NB4 (cell line): ENCODE results near the gene TRAP1.
A peak's percentile ranks its signal among the peaks of the same experiment; 100 is the strongest.

ENCODE experiments used
- DNase-seq: peaks from one replicate; pipeline ENCODE4 v3.0.0; 2010; ENCODE audit warnings: low read depth
- H3K4me3 ChIP-seq: one replicate; pipeline ENCODE4 v1.5.1; 2011; ENCODE audit warnings: mild to moderate bottlenecking, low read depth, low read length, moderate library complexity
- MYC ChIP-seq: IDR thresholded peaks from 2 replicates; pipeline ENCODE4 v1.6.1; 2011; ENCODE audit warnings: low read depth, low read length
- POLR2A ChIP-seq: IDR thresholded peaks from 2 replicates; pipeline ENCODE4 v1.6.1; 2011; ENCODE audit warnings: mild to moderate bottlenecking; ENCODE audit not compliant: insufficient read length; ENCODE audit errors: extremely low read depth
- TF ChIP-seq, protein P1 (sequence below): IDR thresholded peaks from one replicate; pipeline ENCODE4 v1.5.1; 2012; ENCODE audit warnings: low read depth, low read length
- TF ChIP-seq, protein P2 (sequence below): IDR thresholded peaks from 2 replicates; pipeline ENCODE4 v1.6.1; 2011; ENCODE audit warnings: low read depth, low read length

TRAP1 gene

DNA sequence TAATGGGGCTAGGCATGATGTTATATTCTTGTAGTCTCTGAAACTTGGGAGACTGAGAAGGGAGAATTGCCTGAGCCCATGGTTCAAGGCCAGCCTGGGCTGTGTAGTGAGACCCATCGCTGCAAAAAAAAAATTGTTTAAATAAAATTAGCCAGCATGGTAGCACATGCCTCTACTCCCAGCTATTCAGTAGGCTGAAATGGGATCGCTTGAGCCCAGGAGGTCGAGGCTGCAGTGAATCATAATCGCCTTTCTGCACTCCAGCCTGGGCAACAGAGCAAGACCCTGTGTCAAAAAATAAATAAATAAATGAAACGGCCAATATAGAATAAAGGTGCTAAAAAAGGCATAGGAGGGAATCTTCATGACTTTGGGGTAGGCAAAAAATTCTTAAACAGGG lies 92.0 kb downstream of the TRAP1 start:
- H3K4me3 ChIP-seq: no peak overlapping the region
- TF ChIP-seq, protein P1, sequence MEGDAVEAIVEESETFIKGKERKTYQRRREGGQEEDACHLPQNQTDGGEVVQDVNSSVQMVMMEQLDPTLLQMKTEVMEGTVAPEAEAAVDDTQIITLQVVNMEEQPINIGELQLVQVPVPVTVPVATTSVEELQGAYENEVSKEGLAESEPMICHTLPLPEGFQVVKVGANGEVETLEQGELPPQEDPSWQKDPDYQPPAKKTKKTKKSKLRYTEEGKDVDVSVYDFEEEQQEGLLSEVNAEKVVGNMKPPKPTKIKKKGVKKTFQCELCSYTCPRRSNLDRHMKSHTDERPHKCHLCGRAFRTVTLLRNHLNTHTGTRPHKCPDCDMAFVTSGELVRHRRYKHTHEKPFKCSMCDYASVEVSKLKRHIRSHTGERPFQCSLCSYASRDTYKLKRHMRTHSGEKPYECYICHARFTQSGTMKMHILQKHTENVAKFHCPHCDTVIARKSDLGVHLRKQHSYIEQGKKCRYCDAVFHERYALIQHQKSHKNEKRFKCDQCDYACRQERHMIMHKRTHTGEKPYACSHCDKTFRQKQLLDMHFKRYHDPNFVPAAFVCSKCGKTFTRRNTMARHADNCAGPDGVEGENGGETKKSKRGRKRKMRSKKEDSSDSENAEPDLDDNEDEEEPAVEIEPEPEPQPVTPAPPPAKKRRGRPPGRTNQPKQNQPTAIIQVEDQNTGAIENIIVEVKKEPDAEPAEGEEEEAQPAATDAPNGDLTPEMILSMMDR: no peak
- TF ChIP-seq POLR2A (no peak), MYC (no peak)
- TF ChIP-seq, protein P2, sequence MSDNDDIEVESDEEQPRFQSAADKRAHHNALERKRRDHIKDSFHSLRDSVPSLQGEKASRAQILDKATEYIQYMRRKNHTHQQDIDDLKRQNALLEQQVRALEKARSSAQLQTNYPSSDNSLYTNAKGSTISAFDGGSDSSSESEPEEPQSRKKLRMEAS: no peak
- DNase-seq: no peak

DNA sequence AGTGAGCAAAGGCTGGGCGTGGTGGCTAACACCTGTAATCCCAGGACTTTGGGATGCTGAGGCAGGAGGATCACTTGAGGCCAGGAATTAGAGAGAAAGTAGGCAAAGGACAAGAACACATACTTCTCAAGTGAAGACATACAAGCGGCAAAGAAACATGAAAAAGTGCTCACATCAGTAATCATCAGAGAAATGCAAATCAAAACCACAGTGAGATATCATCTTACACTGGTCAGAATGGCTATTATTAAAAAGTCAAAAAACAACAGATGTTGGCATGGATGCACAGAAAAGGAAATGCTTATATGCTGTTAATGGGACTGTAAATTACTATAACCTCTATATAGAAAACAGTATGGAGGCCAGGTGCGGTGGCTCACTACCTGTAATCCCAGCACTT lies 93.7 kb downstream of the TRAP1 start:
- no peak for TF ChIP-seq MYC
- DNase-seq: no peak
- no peak overlapping the region for H3K4me3 ChIP-seq

DNA sequence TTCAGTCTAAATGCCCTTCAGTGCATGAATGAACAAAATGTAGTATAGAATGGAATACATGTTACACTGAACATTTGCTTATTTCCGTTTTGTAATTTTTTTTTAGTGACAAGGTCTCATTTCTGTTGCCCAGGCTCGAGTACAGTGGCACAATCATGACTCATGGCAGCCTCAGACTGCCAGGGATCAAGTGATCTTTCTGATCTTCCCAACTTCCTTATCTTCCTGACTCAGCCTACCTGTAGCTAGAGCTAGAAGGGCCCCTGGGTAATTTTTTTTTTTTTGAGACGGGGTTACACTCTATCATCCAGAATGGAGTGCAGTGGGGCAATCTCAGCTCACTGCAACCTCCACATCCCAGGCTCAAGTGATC lies 98.6 kb downstream of the TRAP1 start:
- no peak overlapping the region for H3K4me3 ChIP-seq
- peak; percentile 63 for DNase-seq
- TF ChIP-seq POLR2A: no peak
- TF ChIP-seq, protein P2: no peak
- TF ChIP-seq, protein P1: no peak
- TF ChIP-seq MYC: no peak

DNA sequence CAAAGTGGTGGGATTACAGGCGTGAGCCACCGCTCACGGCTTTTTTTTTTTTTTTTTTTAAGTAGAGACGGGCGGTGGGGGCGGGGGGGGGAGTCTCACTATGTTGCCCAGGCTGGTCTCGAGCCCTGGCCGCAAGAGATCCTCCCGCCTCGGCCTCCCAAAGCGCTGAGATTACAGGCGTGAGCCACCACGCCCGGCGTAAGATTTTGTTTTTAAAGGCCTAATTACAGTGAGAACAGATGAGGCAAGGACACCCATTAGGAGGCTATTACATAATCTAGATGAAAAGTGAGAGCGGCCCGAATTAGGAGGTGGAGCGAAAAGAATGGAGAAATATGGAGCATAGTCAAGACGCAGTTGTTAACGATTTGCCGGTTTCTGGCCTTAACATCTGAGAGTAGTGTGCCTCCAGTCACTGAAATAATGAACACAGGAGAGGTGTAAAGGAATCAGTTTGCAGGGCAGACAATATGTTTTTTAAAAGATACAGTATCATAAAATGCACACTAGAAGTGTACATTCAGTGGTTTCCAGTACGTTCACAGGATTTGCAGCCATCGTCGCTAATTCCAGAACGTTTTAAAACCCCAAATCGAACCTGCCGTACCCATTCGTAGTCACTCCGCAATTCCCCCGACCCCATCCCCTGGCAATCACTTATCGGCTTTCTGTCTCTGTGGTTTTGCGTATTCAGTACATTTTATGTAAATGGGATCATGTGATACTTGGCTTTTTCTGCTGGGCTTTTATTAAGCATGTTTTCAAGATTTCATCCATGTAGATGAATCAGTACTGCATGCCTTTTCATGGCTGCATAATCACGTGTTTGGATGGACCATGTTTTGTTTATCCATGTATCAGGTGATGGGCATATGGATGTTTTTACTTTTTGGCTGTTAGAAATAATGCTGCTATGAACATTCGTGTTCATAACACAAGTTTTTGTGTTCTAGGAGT lies 104.5 kb downstream of the TRAP1 start:
- DNase-seq: peak; percentile 69
- peak overlapping the region; percentile 84 for H3K4me3 ChIP-seq
- TF ChIP-seq POLR2A: no peak
- TF ChIP-seq, protein P1: no peak
- TF ChIP-seq MYC: no peak
- TF ChIP-seq, protein P2: no peak

DNA sequence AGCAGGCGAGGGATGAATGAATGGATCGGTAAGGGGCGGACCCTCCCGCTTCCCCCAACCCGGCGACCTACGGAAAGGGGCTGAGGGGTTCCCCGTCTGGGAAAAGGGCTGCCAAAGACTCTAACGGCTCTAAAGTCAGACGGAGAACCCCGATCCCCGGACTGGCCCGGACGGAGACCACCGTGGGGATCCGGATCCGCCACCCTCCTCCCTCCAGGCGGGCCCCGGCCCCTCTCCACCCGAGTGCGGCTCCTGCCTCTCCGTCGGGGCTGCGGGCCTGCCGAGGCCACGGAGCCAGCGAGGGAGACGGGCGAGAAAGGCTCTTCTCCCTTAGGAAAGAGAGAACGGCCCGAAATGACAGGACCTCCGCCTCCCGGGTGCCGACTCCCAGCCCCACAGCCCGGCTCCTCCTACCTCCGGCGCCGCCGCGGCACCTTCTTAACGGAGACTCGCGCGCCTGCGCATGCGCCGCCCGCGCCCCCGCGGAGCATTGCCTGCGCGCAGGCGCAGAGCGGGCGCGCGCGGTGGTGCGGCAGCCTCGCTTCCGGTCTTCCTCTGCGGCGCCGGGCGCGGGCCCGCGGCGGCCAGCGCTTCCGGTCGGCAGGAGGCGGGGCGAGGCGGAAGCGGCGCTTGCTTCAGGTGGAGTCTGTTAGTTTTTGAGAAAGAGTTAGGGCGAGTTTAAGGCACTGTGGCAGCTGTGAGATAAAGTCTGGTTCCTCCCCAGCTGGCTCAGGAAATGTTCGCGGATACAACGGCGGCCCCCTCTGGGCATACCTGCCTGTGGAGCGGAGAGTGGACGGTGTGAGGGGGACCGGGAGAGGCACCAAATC lies 106.0 kb downstream of the TRAP1 start, which contains the start of gene SLX4:
SLX4 (minus strand) TSS at position 461 of the 830 bp plus-strand sequence. CDS start 2,642 bp downstream, outside the sequence.
- TF ChIP-seq MYC (peak; percentile 60; the same call in 1 of the 2 replicates), POLR2A (peak; percentile 74)
- TF ChIP-seq, protein P2: peak; percentile 57
- TF ChIP-seq, protein P1: no peak
- H3K4me3 ChIP-seq: peak within 1 kb of the TSS; percentile 91
- peak; percentile 91 for DNase-seq
